PC-3 (cell line): ENCODE results near the gene PLCD1. TPM values are rescaled to one million over a fixed set of nuclear protein-coding genes. Genes with fewer than 3 reads are reported as not detected.

Source experiments
- ATAC-seq: fragments of 200-7000 bp; cut with Tn5 transposase; 2 replicates; pipeline ENCODE4 v1.9.1; 2020; ENCODE audit warnings: mild to moderate bottlenecking, moderate library complexity
- BruUV-seq: library from RNA; stranded (reverse); fragments of 400-500 nt; replicated peaks from 2 replicates; lab custom pipeline; 2021; lab: Mats Ljungman, UMichigan
- CTCF ChIA-PET: fragments of 300-600 bp; sonication (Branson Sonifier 250); formaldehyde crosslinking; loops from one replicate; lab custom pipeline; 2022; ENCODE audit warnings: antibody characterized with exemption; lab: Charles Lee
- POLR2A ChIA-PET: fragments of 300-600 bp; sonication (Branson Sonifier 250); formaldehyde crosslinking; loops from one replicate; lab custom pipeline; 2022; ENCODE audit warnings: antibody characterized with exemption; ENCODE audit not compliant: unreplicated experiment; lab: Charles Lee
- DNase-seq: peaks from one replicate; pipeline ENCODE4 v3.0.0-alpha.2; 2015
- H2AFZ ChIP-seq: fragments of 300-600 bp; sonication (generic); 2 replicates; pipeline ENCODE4 v1.6.0; 2016; ENCODE audit warnings: antibody characterized with exemption, low read length
- H3F3A ChIP-seq: fragments of 300-600 bp; sonication (generic); one replicate; pipeline ENCODE4 v1.6.0; 2017; ENCODE audit warnings: antibody characterized with exemption, low read length, control low read depth, mild to moderate bottlenecking; ENCODE audit not compliant: unreplicated experiment
- H3K27ac ChIP-seq: fragments of 300-600 bp; sonication (generic); 2 replicates; pipeline ENCODE4 v1.5.1; 2016; ENCODE audit warnings: mild to moderate bottlenecking, low read length
- H3K27me3 ChIP-seq: fragments of 300-600 bp; sonication (generic); 2 replicates; pipeline ENCODE4 v1.6.1; 2016; ENCODE audit warnings: low read length, mixed read lengths
- H3K36me3 ChIP-seq: fragments of 300-600 bp; sonication (generic); 2 replicates; pipeline ENCODE4 v1.6.1; 2016; ENCODE audit warnings: low read depth, mixed run types, low read length, mixed read lengths
- H3K4me1 ChIP-seq: fragments of 300-600 bp; sonication (generic); 2 replicates; pipeline ENCODE4 v1.5.1; 2016; ENCODE audit warnings: low read length; ENCODE audit not compliant: insufficient read depth
- H3K4me2 ChIP-seq: fragments of 300-600 bp; sonication (generic); 2 replicates; pipeline ENCODE4 v1.6.0; 2016; ENCODE audit warnings: low read length
- H3K4me3 ChIP-seq: fragments of 300-600 bp; sonication (generic); 2 replicates; pipeline ENCODE4 v1.5.1; 2016; ENCODE audit warnings: mild to moderate bottlenecking, low read length, mixed read lengths
- H3K79me2 ChIP-seq: fragments of 300-600 bp; sonication (generic); 2 replicates; pipeline ENCODE4 v1.6.1; 2017; ENCODE audit warnings: low read length, mixed read lengths
- H3K9ac ChIP-seq: fragments of 300-600 bp; sonication (generic); 2 replicates; pipeline ENCODE4 v1.6.0; 2016; ENCODE audit warnings: mild to moderate bottlenecking, low read length
- H3K9me2 ChIP-seq: fragments of 300-600 bp; sonication (generic); replicated peaks from 2 replicates; pipeline ENCODE4 v1.6.1; 2016; ENCODE audit warnings: mixed run types, low read length, mixed read lengths
- H3K9me3 ChIP-seq: fragments of 300-600 bp; sonication (generic); 2 replicates; pipeline ENCODE4 v1.6.1; 2016; ENCODE audit warnings: low read length, mixed read lengths
- H4K20me1 ChIP-seq: fragments of 300-600 bp; sonication (generic); 2 replicates; pipeline ENCODE4 v1.6.1; 2016; ENCODE audit warnings: low read length, mixed read lengths
- EZH2 ChIP-seq: fragments of 300-600 bp; sonication (generic); IDR thresholded peaks from one replicate; pipeline ENCODE4 v1.6.1; 2017; ENCODE audit warnings: antibody characterized with exemption, mild to moderate bottlenecking, low read length; ENCODE audit not compliant: unreplicated experiment
- EZH2phosphoT487 ChIP-seq: fragments of 300-600 bp; sonication (generic); IDR thresholded peaks from 2 replicates; pipeline ENCODE4 v1.6.1; 2018; ENCODE audit warnings: mild to moderate bottlenecking, antibody characterized with exemption, low read length, borderline replicate concordance
- intact Hi-C: fragments of 100-400 bp; cut with micrococcal nuclease; formaldehyde crosslinking; loops from 2 replicates; pipeline ENCODE4 v1.9.0; 2023
- total RNA-seq: library from RNA; depleted of rRNA; stranded (reverse); fragments of >200 nt; gene quantifications from 2 replicates; pipeline ENCODE4 v1.2.3, GENCODE V29; 2014
- TF ChIP-seq, protein P1 (sequence below): fragments of 300-600 bp; sonication (generic); conservative IDR thresholded peaks from 2 replicates; pipeline ENCODE4 v1.5.1; 2017; ENCODE audit warnings: antibody characterized with exemption, low read depth, mild to moderate bottlenecking, low read length

The PLCD1 gene
- total RNA-seq, 1 experiment from 2014 or later = 18.5 TPM

DNA sequence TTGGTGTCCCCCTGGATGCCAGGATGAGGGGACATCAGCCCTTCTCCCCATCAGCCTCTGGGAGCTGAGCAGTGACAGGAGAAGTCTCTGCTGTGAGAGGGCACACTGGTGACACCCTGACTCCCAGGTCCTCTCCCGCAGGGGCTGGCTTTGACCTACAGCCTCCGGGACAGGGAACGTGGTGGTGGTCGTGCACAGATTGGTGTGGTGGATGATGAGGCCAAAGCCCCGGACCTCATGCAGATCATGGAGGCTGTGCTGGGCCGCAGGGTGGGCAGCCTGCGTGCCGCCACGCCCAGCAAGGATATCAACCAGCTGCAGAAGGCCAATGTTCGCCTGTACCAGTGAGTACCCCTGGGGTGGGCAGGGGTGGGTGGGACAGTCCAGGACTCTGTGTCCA is 32.1 kb downstream of the PLCD1 start:
- Histone ChIP-seq H3K4me3 (no peak overlapping the region), H3K27ac (no peak overlapping the region), H3K9me3 (no peaks in the 10 kb centered on the region), H2AFZ (no peak overlapping the region), H3K36me3 (no peaks in the 10 kb centered on the region), H3F3A (no peaks in the 10 kb centered on the region), H3K9me2 (no peaks in the 10 kb centered on the region), H3K27me3 (no peaks in the 10 kb centered on the region), H3K4me2 (no peak overlapping the region), H4K20me1 (no peaks in the 10 kb centered on the region), H3K4me1 (peaks cover 17% of the 10 kb centered on the region), H3K9ac (no peak overlapping the region), H3K79me2 (no peaks in the 10 kb centered on the region)
- intact Hi-C loops = no loop called here
- CTCF ChIA-PET = interaction anchor here (0.5 to 1.1 kb wide), 10 partner anchors 8 to 661 kb away, joined by 3 to 35 read pairs (median 4); no protein-coding TSS in a partner anchor
- TF ChIP-seq, protein P1, sequence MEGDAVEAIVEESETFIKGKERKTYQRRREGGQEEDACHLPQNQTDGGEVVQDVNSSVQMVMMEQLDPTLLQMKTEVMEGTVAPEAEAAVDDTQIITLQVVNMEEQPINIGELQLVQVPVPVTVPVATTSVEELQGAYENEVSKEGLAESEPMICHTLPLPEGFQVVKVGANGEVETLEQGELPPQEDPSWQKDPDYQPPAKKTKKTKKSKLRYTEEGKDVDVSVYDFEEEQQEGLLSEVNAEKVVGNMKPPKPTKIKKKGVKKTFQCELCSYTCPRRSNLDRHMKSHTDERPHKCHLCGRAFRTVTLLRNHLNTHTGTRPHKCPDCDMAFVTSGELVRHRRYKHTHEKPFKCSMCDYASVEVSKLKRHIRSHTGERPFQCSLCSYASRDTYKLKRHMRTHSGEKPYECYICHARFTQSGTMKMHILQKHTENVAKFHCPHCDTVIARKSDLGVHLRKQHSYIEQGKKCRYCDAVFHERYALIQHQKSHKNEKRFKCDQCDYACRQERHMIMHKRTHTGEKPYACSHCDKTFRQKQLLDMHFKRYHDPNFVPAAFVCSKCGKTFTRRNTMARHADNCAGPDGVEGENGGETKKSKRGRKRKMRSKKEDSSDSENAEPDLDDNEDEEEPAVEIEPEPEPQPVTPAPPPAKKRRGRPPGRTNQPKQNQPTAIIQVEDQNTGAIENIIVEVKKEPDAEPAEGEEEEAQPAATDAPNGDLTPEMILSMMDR = no peak
- TF ChIP-seq EZH2 = no peak
- TF ChIP-seq EZH2phosphoT487 = no peak
- ATAC-seq (no peak), DNase-seq (no peak)
- POLR2A ChIA-PET = no interaction called here
- no TSS peak for BruUV-seq

DNA sequence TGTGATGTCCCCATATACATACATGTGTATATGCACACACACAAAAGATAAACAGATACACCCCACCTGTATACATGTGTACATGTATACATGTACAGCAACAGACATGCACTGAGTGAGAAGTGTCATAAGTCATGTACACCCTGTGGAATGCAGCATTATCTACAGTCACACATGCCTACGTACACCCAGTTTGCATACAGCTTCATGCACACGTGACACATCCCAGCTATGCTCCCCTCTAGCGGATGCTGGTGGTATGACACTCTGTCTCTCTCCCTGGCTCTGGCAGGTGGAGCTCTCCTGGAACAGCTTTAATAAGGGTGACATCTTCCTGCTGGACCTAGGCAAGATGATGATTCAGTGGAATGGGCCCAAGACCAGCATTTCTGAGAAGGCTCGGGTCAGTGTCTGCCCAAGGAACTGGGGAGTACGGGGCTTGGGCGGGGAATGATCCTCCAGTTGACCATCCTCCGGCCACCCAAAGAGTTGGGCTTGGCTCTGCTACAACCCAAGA is 32.6 kb downstream of the PLCD1 start:
- no peaks in the 10 kb centered on the region for H3K36me3 ChIP-seq
- intact Hi-C loops = loop anchor here (1.0 kb wide), 2 partner anchors 23 to 142 kb away; no protein-coding TSS in a partner anchor
- TF ChIP-seq, protein P1 = peak; percentile 93
- TF ChIP-seq EZH2phosphoT487 (no peak), EZH2 (no peak)

More for the DNA sequence above, 32.6 kb downstream of the PLCD1 start:
- Histone ChIP-seq H3K27me3 (no peaks in the 10 kb centered on the region), H3K4me3 (no peak overlapping the region), H3K9me3 (no peaks in the 10 kb centered on the region), H3K4me2 (no peak overlapping the region), H3K9me2 (no peaks in the 10 kb centered on the region), H3F3A (no peaks in the 10 kb centered on the region), H3K79me2 (no peaks in the 10 kb centered on the region), H2AFZ (no peak overlapping the region), H3K27ac (no peak overlapping the region), H3K9ac (no peak overlapping the region), H4K20me1 (no peaks in the 10 kb centered on the region), H3K4me1 (peaks cover 21% of the 10 kb centered on the region)
- ATAC-seq = peak; percentile 62
- ChIA-PET POLR2A (no interaction called here), CTCF (interaction anchor here (0.5 to 1.1 kb wide), 11 partner anchors 8 to 661 kb away, joined by 3 to 35 read pairs (median 4); no protein-coding TSS in a partner anchor)
- peak; percentile 96 for DNase-seq
- no TSS peak for BruUV-seq
